Measurements from ENCODE around the gene TNS3. TPM values are rescaled to one million over a fixed set of nuclear protein-coding genes. Genes with fewer than 3 reads are reported as not detected.

Gene TNS3
- total RNA-seq, 1 experiment from 2014 or later: 37.3 TPM

DNA sequence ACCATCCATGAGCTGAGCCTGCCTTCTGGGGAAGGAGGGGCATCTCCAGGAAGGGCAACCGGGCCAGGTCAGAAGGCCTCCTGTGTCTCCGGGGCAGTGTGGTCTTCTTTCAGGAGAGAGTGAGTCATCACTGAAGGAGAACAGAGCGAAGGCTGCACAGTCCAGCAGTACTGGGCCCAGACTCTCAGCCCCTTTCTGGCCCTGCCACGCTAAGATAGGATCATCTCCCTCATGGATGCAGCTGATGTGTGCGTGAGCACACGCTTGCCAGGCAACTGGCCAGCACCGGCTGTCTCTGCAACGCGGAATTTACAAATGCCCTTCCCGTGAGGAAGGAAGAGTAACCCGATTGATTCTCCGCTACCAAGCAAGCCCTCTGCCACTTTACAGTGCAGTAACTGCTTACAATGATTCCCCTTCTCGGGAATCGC lies 328.2 kb downstream of the TNS3 start:
- in situ Hi-C loops (cut with HindIII; ENCODE audit: low sequenced_read_pairs): no loop called here
- DNase-seq (ENCODE audit: low spot score): peak; percentile 66

DNA sequence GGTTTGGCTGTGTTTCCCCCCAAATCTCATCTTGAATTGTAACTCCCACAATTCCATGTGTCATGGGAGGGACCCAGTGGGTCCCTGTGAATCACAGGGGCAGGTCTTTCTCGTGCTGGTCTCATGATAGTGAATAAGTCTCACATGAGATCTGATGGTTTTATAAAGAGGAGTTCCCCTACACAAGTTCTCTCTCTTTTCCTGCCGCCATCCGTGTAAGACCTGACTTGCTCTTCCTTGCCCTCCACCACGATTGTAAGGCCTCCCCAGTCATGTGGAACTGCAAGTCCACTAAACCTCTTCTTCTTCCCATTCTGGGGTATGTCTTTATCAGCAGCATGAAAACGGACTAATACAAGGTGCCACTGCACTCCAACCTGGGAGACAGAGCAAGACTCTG lies 329.2 kb downstream of the TNS3 start:
- DNase-seq (ENCODE audit: low spot score): no peak
- in situ Hi-C loops (cut with HindIII; ENCODE audit: low sequenced_read_pairs): no loop called here

DNA sequence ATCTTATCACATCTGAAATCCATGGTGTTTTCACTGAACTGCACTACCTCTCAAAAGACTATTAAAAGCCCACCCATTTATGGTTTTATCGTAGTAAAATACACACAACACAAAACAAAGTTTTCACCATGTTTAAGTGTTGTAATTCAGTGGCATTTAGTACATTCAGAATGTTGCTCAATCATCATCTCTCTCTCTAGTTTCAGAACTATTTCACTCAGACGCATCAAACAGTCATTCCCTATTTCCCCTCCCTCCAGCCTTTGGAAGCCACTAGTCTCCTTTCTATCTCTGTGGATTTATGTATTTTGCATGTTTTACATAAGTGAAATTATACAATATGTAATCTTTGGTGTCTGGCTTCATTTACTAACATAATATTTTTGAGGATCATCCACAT lies 332.6 kb downstream of the TNS3 start:
- in situ Hi-C loops (cut with HindIII; ENCODE audit: low sequenced_read_pairs): no loop called here
- DNase-seq (ENCODE audit: low spot score): no peak

GRCh38 chr7:47248797-47249196 lies 333.1 kb downstream of the TNS3 start:
- DNase-seq (ENCODE audit: low spot score): no peak
- in situ Hi-C loops (cut with HindIII; ENCODE audit: low sequenced_read_pairs): no loop called here

DNA sequence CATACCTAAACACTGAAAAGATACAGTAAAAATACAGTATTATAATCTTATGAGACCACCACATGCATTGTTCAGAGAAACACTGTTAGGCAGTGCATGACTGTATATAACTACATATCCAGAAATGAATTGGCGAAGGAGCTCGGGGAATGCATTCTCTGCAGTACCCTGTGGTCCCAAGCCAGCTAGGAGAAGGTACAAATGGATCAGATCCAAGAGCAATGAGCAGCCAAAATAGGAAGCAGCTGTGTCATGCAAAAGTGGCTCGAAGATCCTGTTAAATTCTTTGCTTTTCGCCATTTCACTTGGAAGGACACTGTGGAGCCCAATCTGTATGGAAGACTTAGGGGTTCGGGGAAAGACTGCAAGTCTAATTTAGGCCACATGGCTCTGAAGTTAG lies 334.8 kb downstream of the TNS3 start:
- no peak for DNase-seq (ENCODE audit: low spot score)
- in situ Hi-C loops (cut with HindIII; ENCODE audit: low sequenced_read_pairs): no loop called here

GRCh38 chr7:47244692-47245091 lies 337.2 kb downstream of the TNS3 start:
- in situ Hi-C loops (cut with HindIII; ENCODE audit: low sequenced_read_pairs): no loop called here
- no peak for DNase-seq (ENCODE audit: low spot score)

- no peak for DNase-seq (ENCODE audit: low spot score)
- in situ Hi-C loops (cut with HindIII; ENCODE audit: low sequenced_read_pairs): no loop called here
Measured at GRCh38 chr7:47241112-47242065, 340.5 kb downstream of the TNS3 start.

DNA sequence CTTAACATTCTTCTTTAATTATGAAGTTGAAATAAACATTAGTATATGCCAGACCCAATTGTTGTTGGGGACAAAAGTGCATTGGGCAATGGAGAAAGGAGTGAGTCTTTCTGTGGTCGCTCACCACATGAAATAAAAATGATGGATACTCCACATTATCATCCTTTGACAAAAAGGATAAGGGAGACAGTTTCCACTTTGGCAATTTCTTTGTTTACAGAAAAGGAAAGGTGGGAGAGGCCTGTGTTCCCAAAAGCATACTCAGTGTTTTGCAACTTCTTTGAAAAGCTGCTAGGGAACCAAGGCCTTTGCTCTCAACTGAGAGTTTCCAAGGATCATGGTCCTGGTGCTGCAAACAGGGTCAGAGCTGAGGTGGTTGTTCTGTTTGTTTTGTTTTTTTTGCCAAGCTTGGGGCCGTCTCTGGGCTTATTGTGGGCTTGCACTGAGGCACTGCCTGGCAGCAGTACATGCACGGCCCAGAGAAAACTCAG lies 341.9 kb downstream of the TNS3 start:
- no peak for DNase-seq (ENCODE audit: low spot score)
- in situ Hi-C loops (cut with HindIII; ENCODE audit: low sequenced_read_pairs): no loop called here

DNA sequence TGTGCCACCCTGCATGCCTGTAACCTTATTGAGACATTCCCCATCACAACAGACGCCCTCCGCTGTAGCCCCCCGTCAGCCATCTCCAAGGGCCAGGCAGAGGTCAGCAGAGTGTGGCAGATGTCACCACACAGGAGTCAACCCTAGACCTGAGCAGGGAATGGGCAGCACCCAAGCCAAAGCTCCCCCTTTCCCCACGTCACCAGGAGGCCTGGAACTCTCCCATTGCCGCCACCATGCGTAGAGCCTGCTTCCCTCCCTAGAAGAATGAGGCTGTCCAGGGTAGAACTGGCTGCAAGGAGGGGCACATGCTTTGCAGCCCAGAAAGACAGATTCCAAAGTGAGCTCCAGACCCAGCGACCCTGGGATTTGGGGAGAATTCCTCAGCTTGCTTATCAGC lies 342.9 kb downstream of the TNS3 start:
- in situ Hi-C loops (cut with HindIII; ENCODE audit: low sequenced_read_pairs): no loop called here
- DNase-seq (ENCODE audit: low spot score): no peak

DNA sequence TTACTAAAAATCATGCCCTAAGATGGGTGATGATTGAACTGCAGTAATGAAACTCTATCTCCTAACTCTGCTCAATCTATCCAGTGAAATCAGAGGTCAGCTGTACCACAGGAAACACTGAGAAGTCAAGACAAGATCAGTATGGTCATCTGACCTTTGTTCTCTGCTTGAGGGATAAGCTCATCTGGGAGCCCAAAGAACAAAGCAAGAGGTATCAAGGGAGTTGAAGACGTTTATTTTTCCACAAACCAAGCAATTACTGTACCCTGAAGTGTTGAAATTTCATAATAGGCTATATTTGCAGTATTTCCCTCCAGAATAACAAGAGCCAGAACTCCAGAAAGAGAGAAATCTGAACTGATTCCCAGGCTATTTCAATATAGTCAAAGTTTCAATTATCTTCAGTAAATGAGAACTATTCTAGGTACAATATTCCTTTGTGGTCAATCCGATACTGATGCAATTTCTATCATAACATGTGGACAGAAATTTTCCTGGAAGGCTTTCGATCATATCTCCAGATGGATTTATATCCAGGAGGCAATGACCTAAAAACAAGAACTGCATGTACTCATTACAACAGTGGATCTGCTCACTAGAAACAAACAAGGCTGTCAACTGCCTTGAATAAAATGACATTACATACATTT lies 345.3 kb downstream of the TNS3 start:
- DNase-seq (ENCODE audit: low spot score): peak; percentile 49
- in situ Hi-C loops (cut with HindIII; ENCODE audit: low sequenced_read_pairs): no loop called here

DNA sequence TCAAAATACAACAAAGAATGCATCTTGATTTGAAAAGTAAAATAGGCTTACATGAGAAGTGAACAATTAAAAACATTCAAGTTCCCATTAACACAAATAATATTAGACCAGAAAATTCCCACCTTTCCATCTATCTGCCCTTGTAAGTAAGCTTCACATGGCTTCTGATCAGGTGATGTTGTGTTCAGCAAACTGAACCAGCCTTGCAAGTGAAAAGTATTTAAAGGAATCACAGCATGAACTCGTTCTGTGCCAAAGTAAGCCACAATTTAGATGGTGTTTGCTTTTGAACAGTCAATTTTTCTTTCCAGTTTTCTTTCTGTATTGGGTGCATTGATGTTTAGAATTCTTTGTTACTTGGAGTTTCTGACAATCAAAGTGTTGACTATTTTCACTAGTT lies 347.9 kb downstream of the TNS3 start:
- in situ Hi-C loops (cut with HindIII; ENCODE audit: low sequenced_read_pairs): no loop called here
- peak; percentile 31 for DNase-seq (ENCODE audit: low spot score)

- in situ Hi-C loops (cut with HindIII; ENCODE audit: low sequenced_read_pairs): no loop called here
- DNase-seq (ENCODE audit: low spot score): no peak
Measured at GRCh38 chr7:47232751-47233412, 349.0 kb downstream of the TNS3 start.

DNA sequence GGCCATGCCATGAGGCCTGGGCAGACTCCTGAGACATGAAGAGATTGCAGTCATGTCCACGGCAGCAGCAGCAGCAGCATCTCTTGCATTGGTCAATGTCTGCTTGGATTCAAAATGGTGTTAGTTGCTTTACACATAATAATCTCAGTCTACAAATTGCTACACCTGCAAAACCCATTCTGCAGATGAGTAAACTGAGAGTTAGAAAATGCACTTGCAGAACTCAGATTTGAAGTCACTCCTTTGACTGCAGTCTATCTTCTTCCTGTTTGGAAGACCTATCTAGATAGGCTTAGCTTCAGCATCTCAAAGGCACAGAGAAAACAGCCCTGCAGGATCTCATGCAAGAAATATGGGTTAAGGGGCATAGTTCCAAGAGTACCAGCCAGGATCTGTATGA lies 350.3 kb downstream of the TNS3 start:
- in situ Hi-C loops (cut with HindIII; ENCODE audit: low sequenced_read_pairs): no loop called here
- DNase-seq (ENCODE audit: low spot score): no peak

DNA sequence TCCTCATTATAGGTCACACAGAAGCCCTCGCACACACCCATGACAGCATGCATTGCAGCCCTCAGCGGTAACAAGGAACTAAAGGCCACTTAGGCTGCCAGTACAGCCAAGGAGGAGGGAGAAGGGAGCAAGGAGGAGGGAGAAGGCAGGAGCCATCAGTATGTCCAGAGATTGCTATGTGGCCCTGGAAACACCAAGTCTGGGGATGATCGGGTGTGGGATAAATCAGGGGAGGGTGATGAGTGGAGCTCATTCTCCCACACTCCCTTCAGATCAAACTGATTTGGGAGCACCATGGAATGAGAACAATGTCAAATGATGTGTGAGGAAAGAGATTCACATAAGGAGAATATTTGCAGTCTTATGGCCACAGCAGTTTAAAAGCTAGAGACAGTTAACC lies 350.9 kb downstream of the TNS3 start:
- in situ Hi-C loops (cut with HindIII; ENCODE audit: low sequenced_read_pairs): no loop called here
- no peak for DNase-seq (ENCODE audit: low spot score)

GRCh38 chr7:47228386-47229014 lies 353.4 kb downstream of the TNS3 start:
- no peak for DNase-seq (ENCODE audit: low spot score)
- in situ Hi-C loops (cut with HindIII; ENCODE audit: low sequenced_read_pairs): no loop called here

DNA sequence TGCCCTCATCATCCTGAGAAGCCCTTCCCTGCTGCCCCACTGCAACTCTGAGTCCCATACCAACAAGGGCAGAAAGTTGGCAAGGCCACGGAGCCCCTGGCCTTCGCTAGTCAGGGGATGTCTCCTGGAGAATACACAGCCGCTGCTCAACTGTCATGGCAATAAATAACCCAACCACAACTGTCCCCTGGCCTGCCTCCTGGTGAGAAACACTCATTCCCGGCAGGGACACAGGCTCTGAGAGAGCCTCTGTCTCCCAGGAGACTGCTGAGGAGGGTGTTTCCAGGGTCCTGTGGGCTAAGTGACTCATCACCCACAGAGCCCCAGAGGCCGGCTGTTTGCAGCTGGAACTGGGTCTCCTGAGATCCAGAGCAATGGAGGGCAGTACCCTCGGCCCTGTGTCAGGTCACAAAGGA lies 354.1 kb downstream of the TNS3 start:
- in situ Hi-C loops (cut with HindIII; ENCODE audit: low sequenced_read_pairs): no loop called here

DNA sequence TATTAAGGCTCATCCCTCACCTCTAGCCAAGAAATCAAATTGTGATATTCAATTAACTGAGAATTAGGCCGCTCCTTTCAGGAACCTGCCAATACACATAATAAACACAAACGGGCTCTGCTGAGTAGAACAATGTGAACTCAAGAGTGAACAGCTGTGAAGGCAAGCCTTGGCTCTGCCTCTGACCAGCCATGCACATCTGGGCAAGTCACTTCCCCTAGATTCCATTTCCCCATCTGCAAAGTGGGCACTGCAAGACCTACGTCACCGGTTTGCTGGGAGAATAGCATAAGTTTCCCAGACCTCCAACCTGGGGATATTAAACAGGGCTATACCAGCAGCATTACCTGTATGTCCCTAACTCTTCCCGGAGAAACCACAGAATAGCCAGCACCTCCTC lies 355.2 kb downstream of the TNS3 start:
- DNase-seq (ENCODE audit: low spot score): no peak
- in situ Hi-C loops (cut with HindIII; ENCODE audit: low sequenced_read_pairs): no loop called here

More for the DNA sequence above, 354.1 kb downstream of the TNS3 start:
- DNase-seq (ENCODE audit: low spot score): no peak

- no peak for DNase-seq (ENCODE audit: low spot score)
- in situ Hi-C loops (cut with HindIII; ENCODE audit: low sequenced_read_pairs): no loop called here
Measured at GRCh38 chr7:47225387-47226131, 356.4 kb downstream of the TNS3 start.
